Measurements from ENCODE around the gene NOL8. TPM values are rescaled to one million over a fixed set of nuclear protein-coding genes. Genes with fewer than 3 reads are reported as not detected.

The NOL8 gene
- total RNA-seq, 4 donors from 2014 or later: 20.7 to 52.3 (median 37.2) TPM

DNA sequence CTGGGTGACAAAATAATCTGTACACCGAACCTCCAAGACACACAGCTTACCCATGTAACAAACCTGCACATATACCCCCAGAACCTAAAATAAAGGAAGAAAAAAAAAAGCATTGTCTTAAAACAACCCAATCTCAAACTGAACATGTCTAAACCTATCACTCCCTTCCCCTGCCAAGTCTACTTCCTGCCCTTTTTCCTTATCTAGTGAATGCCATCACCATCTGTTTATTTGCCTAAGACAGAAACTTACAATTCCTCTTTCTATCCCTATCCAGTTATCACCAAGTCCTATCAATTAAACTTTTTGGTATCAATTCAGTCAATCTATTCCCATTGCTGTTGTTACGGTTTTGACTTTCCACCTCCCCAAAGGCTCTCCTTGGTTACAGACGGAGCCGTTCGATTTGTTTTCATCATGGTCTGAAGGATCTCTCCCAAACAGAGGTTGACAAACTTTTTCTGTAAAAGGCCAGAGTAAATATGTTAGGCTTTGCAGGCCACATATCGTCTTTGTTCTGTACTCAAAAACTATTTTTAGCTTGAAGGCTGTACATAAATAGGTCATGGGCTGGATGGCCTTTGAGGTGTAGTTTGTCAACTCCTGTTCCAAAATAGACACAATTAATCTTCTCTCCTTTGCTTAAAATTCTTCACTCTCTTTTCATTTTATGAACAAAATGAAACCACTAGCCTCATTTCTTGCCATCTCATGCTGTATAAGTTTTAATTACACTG lies 12.1 kb downstream of the NOL8 start:
- Histone ChIP-seq H3K4me1 (peaks cover 0 to 17% (median 0%) of the 10 kb centered on the region in 3 donors), H3K27me3 (no peaks in the 10 kb centered on the region), H3K4me3 (no peak overlapping the region), H3K27ac (no peak overlapping the region), H3K9me3 (no peaks in the 10 kb centered on the region), H3K36me3 (peaks cover 11 to 87% (median 41%) of the 10 kb centered on the region in 3 donors)
- intact Hi-C loops (cut with DNase I): no loop called here
- no peak for TF ChIP-seq POLR2A (IDR thresholded peaks at IDR 0.05)
- TF ChIP-seq, protein P1, sequence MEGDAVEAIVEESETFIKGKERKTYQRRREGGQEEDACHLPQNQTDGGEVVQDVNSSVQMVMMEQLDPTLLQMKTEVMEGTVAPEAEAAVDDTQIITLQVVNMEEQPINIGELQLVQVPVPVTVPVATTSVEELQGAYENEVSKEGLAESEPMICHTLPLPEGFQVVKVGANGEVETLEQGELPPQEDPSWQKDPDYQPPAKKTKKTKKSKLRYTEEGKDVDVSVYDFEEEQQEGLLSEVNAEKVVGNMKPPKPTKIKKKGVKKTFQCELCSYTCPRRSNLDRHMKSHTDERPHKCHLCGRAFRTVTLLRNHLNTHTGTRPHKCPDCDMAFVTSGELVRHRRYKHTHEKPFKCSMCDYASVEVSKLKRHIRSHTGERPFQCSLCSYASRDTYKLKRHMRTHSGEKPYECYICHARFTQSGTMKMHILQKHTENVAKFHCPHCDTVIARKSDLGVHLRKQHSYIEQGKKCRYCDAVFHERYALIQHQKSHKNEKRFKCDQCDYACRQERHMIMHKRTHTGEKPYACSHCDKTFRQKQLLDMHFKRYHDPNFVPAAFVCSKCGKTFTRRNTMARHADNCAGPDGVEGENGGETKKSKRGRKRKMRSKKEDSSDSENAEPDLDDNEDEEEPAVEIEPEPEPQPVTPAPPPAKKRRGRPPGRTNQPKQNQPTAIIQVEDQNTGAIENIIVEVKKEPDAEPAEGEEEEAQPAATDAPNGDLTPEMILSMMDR (IDR thresholded peaks at IDR 0.05): no peak
- DNase-seq: no peak
- WGBS, 2 donors: 59 to 70% methylated on average over 6 of the region's 6 CpGs

DNA sequence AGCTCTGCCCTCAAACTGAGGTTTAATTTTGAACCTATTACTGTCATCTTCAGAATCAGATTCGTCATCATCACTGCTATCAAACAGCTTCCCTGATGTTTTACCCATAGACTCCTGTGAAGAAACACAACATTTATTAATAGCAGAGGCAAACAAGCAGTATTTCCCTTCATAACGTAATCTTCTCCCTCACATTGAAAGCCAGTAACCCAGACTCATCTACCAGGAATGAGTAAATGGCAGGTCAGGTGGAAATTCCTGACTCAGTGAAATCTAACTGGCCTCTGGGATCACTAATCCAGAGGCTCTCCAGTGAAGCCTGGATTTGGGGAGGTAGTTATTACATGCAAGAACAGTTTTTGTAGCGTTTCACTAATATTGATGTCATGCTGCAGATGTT lies 14.6 kb downstream of the NOL8 start:
- Histone ChIP-seq H3K4me3 (no peak overlapping the region), H3K4me1 (peaks cover 0 to 17% (median 0%) of the 10 kb centered on the region in 3 donors), H3K27ac (no peak overlapping the region), H3K27me3 (no peaks in the 10 kb centered on the region), H3K36me3 (peaks cover 5 to 87% (median 45%) of the 10 kb centered on the region in 3 donors), H3K9me3 (no peaks in the 10 kb centered on the region)
- intact Hi-C loops (cut with DNase I): no loop called here
- no peak for DNase-seq
- 90% methylated on average over 3 of the region's 3 CpGs for whole genome bisulfite sequencing, 2 donors
- TF ChIP-seq, protein P1 (IDR thresholded peaks at IDR 0.05): no peak
- no peak for TF ChIP-seq POLR2A (IDR thresholded peaks at IDR 0.05)

DNA sequence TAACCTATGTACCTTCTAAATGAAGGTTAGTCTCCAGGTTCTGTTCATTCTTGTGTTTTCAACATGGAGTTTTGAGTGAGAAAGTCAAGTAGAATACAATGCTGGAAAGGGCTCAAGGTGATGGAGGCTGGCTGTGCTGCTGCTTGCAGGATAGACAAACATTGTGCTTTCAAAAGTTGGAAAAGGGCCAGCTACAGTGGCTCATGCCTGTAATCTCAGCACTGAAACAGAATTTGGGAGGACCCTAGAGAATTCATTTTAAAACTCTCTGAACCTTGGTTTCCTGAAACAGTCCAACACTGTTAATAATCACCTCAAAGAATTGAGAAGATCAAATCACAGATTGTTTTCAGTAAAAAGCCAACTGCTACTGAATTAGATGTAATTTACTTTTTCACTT lies 16.3 kb downstream of the NOL8 start:
- Histone ChIP-seq H3K4me3 (no peak overlapping the region), H3K27ac (no peak overlapping the region), H3K9me3 (no peaks in the 10 kb centered on the region), H3K36me3 (peaks cover 5 to 87% (median 56%) of the 10 kb centered on the region in 3 donors), H3K27me3 (no peaks in the 10 kb centered on the region), H3K4me1 (peaks cover 0 to 15% (median 0%) of the 10 kb centered on the region in 3 donors)
- DNase-seq: no peak
- intact Hi-C loops (cut with DNase I): no loop called here
- TF ChIP-seq POLR2A (IDR thresholded peaks at IDR 0.05): no peak
- TF ChIP-seq, protein P1 (IDR thresholded peaks at IDR 0.05): no peak

DNA sequence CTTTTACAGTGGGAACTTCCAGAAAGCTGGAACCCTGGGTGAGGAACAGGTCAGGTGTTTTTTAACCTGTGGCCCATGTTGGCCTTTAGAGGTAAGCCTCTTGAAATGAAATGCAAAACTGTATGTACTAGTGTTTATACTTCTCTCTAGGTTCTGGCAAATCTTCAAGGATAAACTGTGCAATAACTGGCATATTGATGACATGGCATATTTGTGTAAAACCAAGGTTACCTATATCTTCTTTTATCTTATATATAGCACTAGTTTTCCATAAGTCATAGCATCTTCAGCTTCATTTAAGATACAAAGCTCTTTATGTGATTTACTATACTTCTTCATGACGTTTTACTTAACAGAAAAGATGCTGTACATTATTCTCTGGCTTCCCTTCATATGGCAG lies 24.2 kb downstream of the NOL8 start:
- Histone ChIP-seq H3K27me3 (no peaks in the 10 kb centered on the region), H3K4me1 (peaks cover 0 to 4% (median 0%) of the 10 kb centered on the region in 3 donors), H3K36me3 (peaks cover 9 to 94% (median 50%) of the 10 kb centered on the region in 3 donors), H3K9me3 (no peaks in the 10 kb centered on the region), H3K4me3 (no peak overlapping the region), H3K27ac (no peak overlapping the region)
- no peak for TF ChIP-seq POLR2A (IDR thresholded peaks at IDR 0.05)
- TF ChIP-seq, protein P1 (IDR thresholded peaks at IDR 0.05): no peak
- intact Hi-C loops (cut with DNase I): no loop called here
- 68 to 75% methylated on average over 1 of the region's 1 CpG for WGBS, 2 donors
- DNase-seq: no peak

DNA sequence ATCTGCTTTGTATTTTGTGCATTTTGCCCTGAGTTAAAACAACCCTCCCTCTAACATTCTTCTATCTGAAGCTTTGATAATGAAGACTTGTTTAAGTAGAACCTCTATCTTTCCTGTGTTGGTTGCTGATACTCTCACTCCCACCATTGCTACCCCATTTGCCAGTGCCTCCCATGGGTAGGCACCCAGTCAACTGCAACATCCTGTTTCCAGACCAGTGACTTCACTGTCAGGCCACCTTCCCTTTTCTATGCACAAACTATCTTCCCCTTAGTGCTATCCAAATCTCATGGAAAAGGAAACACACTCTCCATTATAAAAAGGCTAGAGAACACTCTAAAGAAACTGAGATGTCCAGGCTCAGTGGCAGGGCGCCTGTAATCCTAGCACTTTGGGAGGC lies 26.0 kb downstream of the NOL8 start:
- intact Hi-C loops (cut with DNase I): no loop called here
- no peak for TF ChIP-seq POLR2A (IDR thresholded peaks at IDR 0.05)
- TF ChIP-seq, protein P1 (IDR thresholded peaks at IDR 0.05): no peak

More for the DNA sequence above, 26.0 kb downstream of the NOL8 start:
- peaks cover 7 to 76% (median 33%) of the 10 kb centered on the region in 3 donors for H3K36me3 ChIP-seq
- H3K27me3 ChIP-seq: no peaks in the 10 kb centered on the region
- peaks cover 3 to 22% (median 6%) of the 10 kb centered on the region in 3 donors for H3K4me1 ChIP-seq
- no peak overlapping the region for H3K4me3 ChIP-seq
- DNase-seq: no peak
- no peaks in the 10 kb centered on the region for H3K9me3 ChIP-seq
- WGBS, 2 donors: 60 to 80% methylated on average over 1 of the region's 1 CpG
- no peak overlapping the region for H3K27ac ChIP-seq
